Kidney (tissue), 14 donors: ENCODE measurements around the gene PLP1. TPM values are rescaled to one million over a fixed set of nuclear protein-coding genes. Genes with fewer than 3 reads are reported as not detected.

Experiments used
- DNase-seq, 5 donors: peaks; one replicate each; pipeline ENCODE4 v3.0.0-alpha.2; 2013 to 2020
- FAIRE-seq: peaks from 2 replicates; lab custom pipeline; 2012; peaks lifted over from hg19 to GRCh38; lab: Jason Lieb, UNC
- H3K27ac ChIP-seq, 2 donors: one replicate each; pipeline ENCODE4 v1.7.0; 2013; ENCODE audit warnings: low read depth in 2 of 2, low read length in 2 of 2, inconsistent platforms in 1 of 2
- H3K27me3 ChIP-seq: one replicate; pipeline ENCODE4 v1.7.1; 2013; ENCODE audit warnings: low read length, inconsistent platforms; ENCODE audit not compliant: control insufficient read depth, insufficient read depth
- H3K36me3 ChIP-seq, 3 donors: one replicate each; pipeline versions ENCODE4 v1.7.0 to v1.7.1; 2013; ENCODE audit warnings: low read length in 3 of 3, control low read depth in 1 of 3, inconsistent platforms in 1 of 3; ENCODE audit not compliant: insufficient read depth in 3 of 3, control insufficient read depth in 2 of 3
- H3K4me1 ChIP-seq, 3 donors: one replicate each; pipeline versions ENCODE4 v1.7.0 to v1.7.1; 2013; ENCODE audit warnings: low read length in 3 of 3, inconsistent platforms in 1 of 3, low read depth in 1 of 3; ENCODE audit not compliant: control insufficient read depth in 2 of 3, insufficient read depth in 2 of 3
- H3K4me3 ChIP-seq, 3 donors: one replicate each; pipeline versions ENCODE4 v1.7.0 to v1.8.1; 2013; ENCODE audit warnings: low read length in 3 of 3, control low read depth in 1 of 3, inconsistent platforms in 1 of 3
- H3K9ac ChIP-seq, 3 donors: one replicate each; pipeline versions ENCODE4 v1.7.0 to v1.7.1; 2013; ENCODE audit warnings: low read length in 3 of 3, control low read depth in 1 of 3, inconsistent platforms in 1 of 3
- H3K9me3 ChIP-seq, 3 donors: one replicate each; pipeline versions ENCODE4 v1.7.0 to v1.7.1; 2013; ENCODE audit warnings: low read length in 3 of 3, control low read depth in 1 of 3, inconsistent platforms in 1 of 3; ENCODE audit not compliant: control insufficient read depth in 2 of 3, insufficient read depth in 1 of 3
- CTCF ChIP-seq: IDR thresholded peaks from 3 replicates; pipeline ENCODE4 v1.5.1; 2012; ENCODE audit warnings: mild to moderate bottlenecking, moderate library complexity, borderline replicate concordance; ENCODE audit not compliant: insufficient read depth; ENCODE audit errors: extremely low read depth
- intact Hi-C: fragments of 100-400 bp; cut with DNase I; formaldehyde crosslinking; loops from one replicate; pipeline ENCODE4 v1.11.1; 2022
- polyA plus RNA-seq: library from polyadenylated mRNA; stranded (reverse); fragments of 350-450 nt; fragmentation: Illumina TruSeq; extraction: RNeasy Lipid Tissue Mini Kit (QIAGEN cat#74804); gene quantifications from one replicate; pipeline ENCODE4 v1.2.3, GENCODE V29; 2014; ENCODE audit warnings: low read depth, low replicate concordance; ENCODE audit not compliant: insufficient read depth
- total RNA-seq: library from RNA; stranded (reverse); fragmentation: NEBNext Ultra II Directional; extraction: Animal tissue kit (Norgen Biotek cat#: 25700); gene quantifications from one replicate; pipeline ENCODE4 v1.2.1, GENCODE V29; 2021
- donor health status: control.
- donor health status: control.
- donor health status: control.
- donor health status: control.
- donor health status: control.
- donor health status: DM: yes; HTN: yes; CAD: no.
- donor health status: Normal renal cell carcinoma (clear cell type).

PLP1 gene
- total and polyA plus RNA-seq, 2 donors from 2014 or later = 1.1 to 2.4 TPM

GRCh38 chrX:103797691-103798090 lies 21.1 kb downstream of the PLP1 start:
- no peak for FAIRE-seq
- Histone ChIP-seq H3K27ac (no peak overlapping the region), H3K4me1 (no peaks in the 10 kb centered on the region), H3K9ac (no peak overlapping the region), H3K4me3 (no peak overlapping the region), H3K36me3 (no peaks in the 10 kb centered on the region), H3K27me3 (no peaks in the 10 kb centered on the region), H3K9me3 (no peaks in the 10 kb centered on the region)
- intact Hi-C loops = no loop called here
- no peak for TF ChIP-seq CTCF
- no peak for DNase-seq

GRCh38 chrX:103800318-103800717 lies 23.7 kb downstream of the PLP1 start:
- no peak for DNase-seq
- H3K36me3 ChIP-seq = no peaks in the 10 kb centered on the region
- no peaks in the 10 kb centered on the region for H3K27me3 ChIP-seq
- FAIRE-seq = no peak
- no peak overlapping the region for H3K4me3 ChIP-seq
- H3K9ac ChIP-seq = no peak overlapping the region
- intact Hi-C loops = no loop called here
- no peak overlapping the region for H3K27ac ChIP-seq
- TF ChIP-seq CTCF = no peak
- H3K4me1 ChIP-seq = no peaks in the 10 kb centered on the region
- no peaks in the 10 kb centered on the region for H3K9me3 ChIP-seq

- Histone ChIP-seq H3K27ac (no peak overlapping the region), H3K36me3 (no peaks in the 10 kb centered on the region), H3K9ac (no peak overlapping the region), H3K4me1 (no peaks in the 10 kb centered on the region), H3K9me3 (no peaks in the 10 kb centered on the region), H3K27me3 (peaks cover 4% of the 10 kb centered on the region), H3K4me3 (no peak overlapping the region)
- DNase-seq = no peak
- TF ChIP-seq CTCF = no peak
- FAIRE-seq = no peak
- intact Hi-C loops = no loop called here
Measured at GRCh38 chrX:103805860-103806259, 29.2 kb downstream of the PLP1 start.

- H3K4me1 ChIP-seq = no peaks in the 10 kb centered on the region
- intact Hi-C loops = no loop called here
- TF ChIP-seq CTCF = no peak
- H3K9me3 ChIP-seq = no peaks in the 10 kb centered on the region
- H3K27ac ChIP-seq = no peak overlapping the region
- H3K4me3 ChIP-seq = no peak overlapping the region
- no peaks in the 10 kb centered on the region for H3K36me3 ChIP-seq
- DNase-seq (no peak), FAIRE-seq (no peak)
- H3K27me3 ChIP-seq = peaks cover 4% of the 10 kb centered on the region
- H3K9ac ChIP-seq = no peak overlapping the region
Measured at GRCh38 chrX:103806862-103807474, 30.3 kb downstream of the PLP1 start.
